Thyroid gland (tissue), 4 donors: Measurements from ENCODE around the gene COMP.

Experiments used
- POLR2A ChIP-seq, 2 donors: fragments of 450-650 bp; IDR thresholded peaks; one replicate each; pipeline ENCODE4 v1.6.1; 2017; ENCODE audit warnings: antibody characterized with exemption in 2 of 2, mild to moderate bottlenecking in 2 of 2, moderate library complexity in 1 of 2
- TF ChIP-seq, protein P1 (sequence below), 6 experiments: fragments of 200-600 bp in 3 of 6; fragments of 450-650 bp in 3 of 6; sonication (generic) in 3 of 6; IDR thresholded peaks; one replicate each; pipeline ENCODE4 v1.5.1; 2016 to 2019; ENCODE audit warnings: antibody characterized with exemption in 6 of 6, mild to moderate bottlenecking in 2 of 6, inconsistent platforms in 1 of 6, moderate library complexity in 1 of 6

DNA sequence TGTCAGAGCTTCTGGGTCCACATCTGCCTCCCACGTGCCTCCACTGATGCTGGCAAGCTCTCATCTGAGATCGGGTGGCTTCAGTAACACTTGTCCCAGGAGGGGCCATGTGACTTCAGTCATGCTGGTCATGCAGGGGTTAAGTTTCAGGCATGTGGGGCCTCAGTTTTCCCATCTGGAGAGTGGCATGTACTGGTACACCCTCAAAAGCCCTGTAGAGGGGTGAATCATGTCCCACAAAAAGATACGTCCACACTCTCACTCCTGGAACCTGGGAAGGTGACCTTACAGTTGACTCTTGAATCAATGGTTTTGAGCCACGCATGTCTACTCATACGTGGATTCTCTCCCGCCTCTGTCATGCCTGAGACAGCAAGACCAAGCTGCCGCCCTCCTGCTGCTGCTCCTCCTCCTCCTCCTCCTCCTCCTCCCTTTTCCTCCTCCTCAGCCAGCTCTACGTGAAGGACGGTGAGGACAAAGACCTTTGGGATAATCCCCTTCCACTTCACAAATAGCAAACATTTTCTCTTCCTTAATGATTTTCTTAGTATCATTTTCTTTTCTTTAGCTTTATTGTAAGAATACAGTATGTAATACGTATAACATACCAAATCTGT is 53.7 kb downstream of the COMP start:
- TF ChIP-seq, protein P1, sequence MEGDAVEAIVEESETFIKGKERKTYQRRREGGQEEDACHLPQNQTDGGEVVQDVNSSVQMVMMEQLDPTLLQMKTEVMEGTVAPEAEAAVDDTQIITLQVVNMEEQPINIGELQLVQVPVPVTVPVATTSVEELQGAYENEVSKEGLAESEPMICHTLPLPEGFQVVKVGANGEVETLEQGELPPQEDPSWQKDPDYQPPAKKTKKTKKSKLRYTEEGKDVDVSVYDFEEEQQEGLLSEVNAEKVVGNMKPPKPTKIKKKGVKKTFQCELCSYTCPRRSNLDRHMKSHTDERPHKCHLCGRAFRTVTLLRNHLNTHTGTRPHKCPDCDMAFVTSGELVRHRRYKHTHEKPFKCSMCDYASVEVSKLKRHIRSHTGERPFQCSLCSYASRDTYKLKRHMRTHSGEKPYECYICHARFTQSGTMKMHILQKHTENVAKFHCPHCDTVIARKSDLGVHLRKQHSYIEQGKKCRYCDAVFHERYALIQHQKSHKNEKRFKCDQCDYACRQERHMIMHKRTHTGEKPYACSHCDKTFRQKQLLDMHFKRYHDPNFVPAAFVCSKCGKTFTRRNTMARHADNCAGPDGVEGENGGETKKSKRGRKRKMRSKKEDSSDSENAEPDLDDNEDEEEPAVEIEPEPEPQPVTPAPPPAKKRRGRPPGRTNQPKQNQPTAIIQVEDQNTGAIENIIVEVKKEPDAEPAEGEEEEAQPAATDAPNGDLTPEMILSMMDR (IDR thresholded peaks at IDR 0.05) = no peak
- no peak for TF ChIP-seq POLR2A (IDR thresholded peaks at IDR 0.05)
